C4-2B (cell line): ENCODE measurements around the gene ABITRAM.
"Not testable (repeated sequence)": the region's sequence is repeated elsewhere in the genome, so short reads cannot be mapped to it uniquely, and the experiment has no call there.

Experiments
- H3K27ac ChIP-seq: fragments of 450-650 bp; 2 replicates; pipeline ENCODE4 v1.5.1; 2017
- ZFX ChIP-seq: fragments of 450-650 bp; IDR thresholded peaks from 2 replicates; pipeline ENCODE4 v1.6.1; 2017
- TF ChIP-seq, protein P1 (sequence below): fragments of 450-650 bp; conservative IDR thresholded peaks from 2 replicates; pipeline ENCODE4 v1.5.1; 2017; ENCODE audit warnings: mild to moderate bottlenecking

Gene ABITRAM

GRCh38 chr9:108934323-108934893, at the start of gene ABITRAM:
TSS of gene ABITRAM (plus strand) at chr9:108934400. CDS start at chr9:108934487, 87 bp downstream.
- TF ChIP-seq ZFX, result no peak
- TF ChIP-seq, protein P1, sequence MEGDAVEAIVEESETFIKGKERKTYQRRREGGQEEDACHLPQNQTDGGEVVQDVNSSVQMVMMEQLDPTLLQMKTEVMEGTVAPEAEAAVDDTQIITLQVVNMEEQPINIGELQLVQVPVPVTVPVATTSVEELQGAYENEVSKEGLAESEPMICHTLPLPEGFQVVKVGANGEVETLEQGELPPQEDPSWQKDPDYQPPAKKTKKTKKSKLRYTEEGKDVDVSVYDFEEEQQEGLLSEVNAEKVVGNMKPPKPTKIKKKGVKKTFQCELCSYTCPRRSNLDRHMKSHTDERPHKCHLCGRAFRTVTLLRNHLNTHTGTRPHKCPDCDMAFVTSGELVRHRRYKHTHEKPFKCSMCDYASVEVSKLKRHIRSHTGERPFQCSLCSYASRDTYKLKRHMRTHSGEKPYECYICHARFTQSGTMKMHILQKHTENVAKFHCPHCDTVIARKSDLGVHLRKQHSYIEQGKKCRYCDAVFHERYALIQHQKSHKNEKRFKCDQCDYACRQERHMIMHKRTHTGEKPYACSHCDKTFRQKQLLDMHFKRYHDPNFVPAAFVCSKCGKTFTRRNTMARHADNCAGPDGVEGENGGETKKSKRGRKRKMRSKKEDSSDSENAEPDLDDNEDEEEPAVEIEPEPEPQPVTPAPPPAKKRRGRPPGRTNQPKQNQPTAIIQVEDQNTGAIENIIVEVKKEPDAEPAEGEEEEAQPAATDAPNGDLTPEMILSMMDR, result no peak
- peak within 1 kb of the TSS; percentile 81 for H3K27ac ChIP-seq

DNA sequence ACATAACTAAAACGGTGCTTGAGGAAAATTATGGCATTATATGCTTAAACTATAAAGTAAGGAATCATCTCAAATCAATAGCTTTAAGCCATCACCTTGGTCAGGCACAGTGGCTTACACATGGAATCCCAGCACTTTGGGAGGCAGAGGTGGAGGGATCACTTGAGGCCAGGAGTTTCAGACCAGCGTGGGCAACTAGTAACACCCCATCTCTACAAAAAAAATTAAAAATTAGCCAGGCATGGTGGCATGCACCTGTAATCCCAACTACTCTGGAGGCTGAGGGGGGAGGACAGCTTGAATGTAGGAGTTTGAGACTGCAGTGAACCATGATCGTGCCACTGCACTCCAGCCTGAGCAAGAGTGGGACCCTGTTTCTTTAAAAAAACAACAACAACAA, 49.5 kb upstream of the ABITRAM start:
- no peak overlapping the region for H3K27ac ChIP-seq
- no peak for TF ChIP-seq ZFX
- TF ChIP-seq, protein P1, result no peak

DNA sequence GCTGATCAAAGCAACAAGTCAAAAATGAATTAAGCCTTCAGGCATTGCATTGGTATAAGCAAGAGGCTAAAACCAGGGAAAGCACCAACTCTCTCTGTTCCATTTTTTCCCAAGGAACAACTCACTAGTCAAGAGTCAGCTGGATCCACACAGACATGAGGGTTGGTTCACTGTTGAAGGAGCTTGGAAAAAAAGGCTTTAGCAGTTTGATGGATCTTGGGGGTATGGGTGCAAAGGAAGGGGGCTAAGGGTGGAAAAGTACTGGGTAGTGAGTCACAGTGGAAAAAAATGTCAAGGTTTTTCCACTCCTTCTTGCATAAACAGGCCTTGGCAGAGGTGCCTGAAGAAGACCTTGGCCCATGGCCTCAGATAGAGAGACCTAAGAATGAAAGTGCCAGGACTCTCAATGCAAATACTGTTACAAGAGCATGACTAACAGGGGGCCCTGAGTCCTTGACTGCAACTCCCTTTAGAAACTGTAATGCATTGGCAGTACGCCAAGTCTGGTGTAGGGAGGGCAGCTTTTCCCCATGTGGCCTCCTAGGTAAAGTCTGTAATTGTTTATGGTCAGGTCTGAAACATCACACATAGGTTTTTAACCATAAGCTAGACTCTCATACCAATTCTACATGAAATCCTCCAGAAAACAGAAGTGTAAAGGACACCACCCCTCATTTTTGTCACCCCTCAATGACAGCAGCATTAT, 48.4 kb upstream of the ABITRAM start:
- H3K27ac ChIP-seq, result no peak overlapping the region
- TF ChIP-seq ZFX, result no peak
- TF ChIP-seq, protein P1, result no peak

DNA sequence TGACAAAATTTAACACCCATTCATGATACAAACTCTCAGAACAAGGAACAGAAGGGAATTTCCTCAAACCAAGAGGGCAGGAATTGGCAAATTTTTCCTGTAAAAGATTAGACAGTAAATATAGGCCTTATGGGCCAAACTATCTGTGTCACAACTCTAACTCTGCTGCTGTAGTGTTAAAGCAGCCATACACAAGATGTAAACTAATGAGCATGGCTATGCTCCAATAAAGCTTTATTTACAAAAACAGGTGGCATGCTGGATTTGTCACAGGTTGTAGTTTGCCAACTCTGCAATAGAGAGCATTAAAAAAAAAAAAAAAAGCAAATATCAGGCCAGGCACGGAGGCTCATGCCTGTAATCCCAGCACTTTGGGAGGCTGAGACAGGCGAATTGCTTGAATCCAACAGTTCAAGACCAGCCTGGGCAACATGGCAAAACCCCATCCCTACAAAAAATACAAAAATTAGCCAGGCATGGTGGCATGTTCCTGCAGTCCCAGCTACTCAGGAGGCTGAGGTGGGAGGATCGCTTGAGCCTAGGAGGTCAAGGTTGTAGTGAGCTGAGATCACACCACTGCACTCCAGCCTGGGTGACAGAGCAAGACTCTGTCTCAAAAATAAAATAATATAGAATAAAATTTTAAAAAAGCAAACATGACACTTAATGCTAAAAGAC, 47.5 kb upstream of the ABITRAM start:
- not testable (repeated sequence) for H3K27ac ChIP-seq

DNA sequence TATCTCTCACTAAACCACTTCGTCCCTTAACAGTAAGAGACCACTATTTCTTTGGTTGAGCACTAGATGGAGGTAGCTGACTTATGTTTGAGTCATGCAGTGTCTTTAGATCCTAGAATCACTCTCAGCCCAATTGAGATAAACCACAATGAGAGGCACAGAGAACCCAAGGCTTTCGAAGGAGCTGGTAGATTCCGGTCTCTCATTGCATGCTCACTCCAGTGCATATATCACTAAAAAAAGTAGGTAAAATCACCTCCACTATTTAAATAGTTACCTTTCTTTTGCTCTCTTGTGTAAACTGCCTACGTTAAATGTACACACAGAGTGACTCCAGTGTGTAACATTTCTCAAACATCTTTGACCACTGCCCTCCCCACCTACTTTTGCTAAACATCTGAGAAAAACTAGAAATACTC, 44.5 kb upstream of the ABITRAM start:
- no peak overlapping the region for H3K27ac ChIP-seq
- TF ChIP-seq, protein P1, result peak; percentile 27
- no peak for TF ChIP-seq ZFX

DNA sequence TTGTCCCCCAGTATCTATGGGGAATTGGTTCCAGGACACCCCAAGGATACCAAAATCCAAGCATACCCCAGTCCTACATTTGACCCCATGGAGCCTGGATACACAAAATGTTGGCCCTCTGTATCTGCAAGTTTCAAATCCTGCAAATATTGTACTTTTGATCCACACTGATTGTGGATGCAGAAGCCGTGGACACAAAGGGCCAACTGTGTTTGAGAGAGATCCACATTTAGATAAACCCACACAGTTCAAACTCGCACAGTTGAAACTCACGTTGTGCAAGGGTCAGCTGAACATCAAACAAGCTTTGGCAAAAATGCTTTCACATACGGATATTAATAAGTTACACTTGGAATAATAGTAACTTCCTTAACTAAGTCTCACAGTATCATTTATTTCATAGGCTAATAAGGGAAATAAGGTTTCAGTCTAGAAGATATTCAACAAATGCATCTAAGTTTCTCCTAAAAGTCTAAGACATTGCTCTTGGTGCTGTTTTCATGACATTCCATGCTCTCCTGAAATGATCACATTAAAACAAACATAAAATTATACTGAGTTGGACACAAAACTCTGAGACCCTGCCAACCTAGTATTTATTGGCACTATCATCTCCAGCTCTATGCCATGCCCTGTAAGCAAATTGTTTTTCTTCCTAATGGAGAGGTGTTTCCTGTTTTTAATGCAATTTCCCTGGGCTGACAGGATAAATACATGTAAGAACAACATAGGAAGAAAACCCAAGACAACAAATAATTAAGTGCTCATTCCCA, 39.8 kb upstream of the ABITRAM start:
- peak overlapping the region; percentile 56 for H3K27ac ChIP-seq
- TF ChIP-seq ZFX, result no peak
- TF ChIP-seq, protein P1, result no peak

DNA sequence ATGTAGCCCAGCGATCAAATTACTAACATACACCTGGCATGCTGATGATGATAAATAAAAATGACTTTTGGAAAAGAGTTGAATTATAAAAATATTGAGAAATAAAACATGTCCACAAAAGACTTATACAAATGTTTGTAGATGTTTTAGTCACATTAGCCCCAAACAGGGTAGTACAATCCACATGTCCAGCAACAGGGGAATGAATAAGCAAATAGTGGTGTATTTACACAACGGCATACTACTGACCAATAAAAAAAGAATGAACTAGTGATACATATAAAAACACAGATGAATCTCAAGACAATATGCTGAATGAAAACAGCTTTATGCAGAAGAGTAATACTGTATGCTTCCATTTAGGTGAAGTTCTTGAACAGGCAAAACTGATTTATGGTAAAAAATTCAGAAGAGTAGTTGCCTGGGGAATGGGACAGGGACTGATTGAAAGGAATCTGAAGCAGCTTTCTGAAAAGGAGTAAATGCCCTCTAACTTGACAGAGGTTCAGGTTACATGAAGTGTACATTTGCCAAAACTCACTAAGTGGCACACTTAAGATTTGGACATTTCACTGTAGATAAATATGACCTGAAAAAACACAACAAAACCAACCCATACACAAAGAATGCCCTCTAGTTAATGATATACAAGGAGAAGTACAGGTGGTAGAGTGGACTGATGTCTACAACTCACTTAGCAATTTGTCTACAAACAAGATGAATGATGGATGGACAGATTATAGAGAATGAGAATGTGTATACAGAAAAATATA, 36.7 kb upstream of the ABITRAM start:
- TF ChIP-seq, protein P1, result no peak
- no peak for TF ChIP-seq ZFX
- no peak overlapping the region for H3K27ac ChIP-seq

DNA sequence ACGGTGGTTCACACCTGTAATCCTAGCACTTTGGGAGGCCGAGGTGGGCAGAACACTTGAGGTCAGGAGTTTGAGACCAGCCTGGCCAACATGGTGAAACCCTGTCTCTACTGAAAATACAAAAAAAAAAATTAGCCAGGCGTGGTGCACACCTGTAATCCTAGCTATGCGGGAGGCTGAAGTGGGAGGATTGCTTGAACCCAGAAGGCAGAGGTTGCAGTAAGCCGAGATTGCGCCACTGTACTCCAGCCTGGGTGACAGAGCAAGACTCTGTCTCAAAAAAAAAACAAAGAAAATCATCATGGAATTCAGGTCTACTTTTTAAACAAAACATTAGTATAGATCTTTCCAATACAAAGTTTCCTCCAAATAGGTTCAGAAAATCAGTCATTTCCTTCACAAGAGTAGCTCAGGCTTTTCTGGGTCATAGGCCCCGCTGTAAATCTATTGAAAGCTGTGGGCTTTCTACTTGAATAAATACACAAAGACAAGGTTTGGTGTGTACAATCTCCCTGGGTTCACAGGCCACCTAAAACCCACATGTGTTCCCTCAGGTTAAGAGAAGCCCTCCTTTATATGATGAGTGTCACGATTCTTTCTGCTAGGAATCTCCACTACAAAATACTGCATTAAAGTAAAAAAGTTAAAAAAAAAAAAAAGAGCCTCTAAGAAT, 35.0 kb upstream of the ABITRAM start:
- H3K27ac ChIP-seq, result not testable (repeated sequence)
